Measurements from ENCODE around the gene LNPEP.
A peak's percentile ranks its signal among the peaks of the same experiment; 100 is the strongest.

LNPEP gene

GRCh38 chr5:96909435-96909834 lies 26.4 kb upstream of the LNPEP start:
- Histone ChIP-seq H3K4me3 (ENCODE audit: low read depth, low read length) (no peak overlapping the region), H3K36me3 (replicated peaks) (peaks cover 10% of the 10 kb centered on the region), H3K27ac (no peak overlapping the region), H3K27me3 (replicated peaks) (no peaks in the 10 kb centered on the region)
- in situ Hi-C loops (cut with HindIII; ENCODE audit: low pct_ligation_motif_present, low sequenced_read_pairs), result no loop called here
- TF ChIP-seq CTCF (IDR thresholded peaks at IDR 0.05; ENCODE audit: low read depth, low read length, missing control alignments), result no peak
- no peak for DNase-seq

GRCh38 chr5:96911139-96911538 lies 24.7 kb upstream of the LNPEP start:
- DNase-seq, result no peak
- no peak for TF ChIP-seq CTCF (IDR thresholded peaks at IDR 0.05; ENCODE audit: low read depth, low read length, missing control alignments)
- peaks cover 10% of the 10 kb centered on the region for H3K36me3 ChIP-seq (replicated peaks)

GRCh38 chr5:96913233-96913632 lies 22.6 kb upstream of the LNPEP start:
- peaks cover 10% of the 10 kb centered on the region for H3K36me3 ChIP-seq (replicated peaks)

More at GRCh38 chr5:96911139-96911538, 24.7 kb upstream of the LNPEP start:
- in situ Hi-C loops (cut with HindIII; ENCODE audit: low pct_ligation_motif_present, low sequenced_read_pairs), result no loop called here
- Histone ChIP-seq H3K27me3 (replicated peaks) (no peaks in the 10 kb centered on the region), H3K27ac (no peak overlapping the region), H3K4me3 (ENCODE audit: low read depth, low read length) (no peak overlapping the region)

GRCh38 chr5:96919754-96920197 lies 16.1 kb upstream of the LNPEP start:
- no peaks in the 10 kb centered on the region for H3K27me3 ChIP-seq (replicated peaks)
- peaks cover 2% of the 10 kb centered on the region for H3K36me3 ChIP-seq (replicated peaks)
- DNase-seq, result no peak
- no peak for TF ChIP-seq CTCF (IDR thresholded peaks at IDR 0.05; ENCODE audit: low read depth, low read length, missing control alignments)
- no peak overlapping the region for H3K27ac ChIP-seq
- in situ Hi-C loops (cut with HindIII; ENCODE audit: low pct_ligation_motif_present, low sequenced_read_pairs), result no loop called here
- H3K4me3 ChIP-seq (ENCODE audit: low read depth, low read length), result no peak overlapping the region

More at GRCh38 chr5:96913233-96913632, 22.6 kb upstream of the LNPEP start:
- no peak for TF ChIP-seq CTCF (IDR thresholded peaks at IDR 0.05; ENCODE audit: low read depth, low read length, missing control alignments)
- no peak for DNase-seq
- Histone ChIP-seq H3K4me3 (ENCODE audit: low read depth, low read length) (no peak overlapping the region), H3K27ac (no peak overlapping the region), H3K27me3 (replicated peaks) (no peaks in the 10 kb centered on the region)
- in situ Hi-C loops (cut with HindIII; ENCODE audit: low pct_ligation_motif_present, low sequenced_read_pairs), result no loop called here

GRCh38 chr5:96920744-96921355 lies 15.0 kb upstream of the LNPEP start:
- no peak for TF ChIP-seq CTCF (IDR thresholded peaks at IDR 0.05; ENCODE audit: low read depth, low read length, missing control alignments)
- no peak for DNase-seq
- H3K4me3 ChIP-seq (ENCODE audit: low read depth, low read length), result no peak overlapping the region
- H3K36me3 ChIP-seq (replicated peaks), result peaks cover 2% of the 10 kb centered on the region
- no peaks in the 10 kb centered on the region for H3K27me3 ChIP-seq (replicated peaks)
- peak overlapping the region; percentile 31 for H3K27ac ChIP-seq
- in situ Hi-C loops (cut with HindIII; ENCODE audit: low pct_ligation_motif_present, low sequenced_read_pairs), result no loop called here
